NCI-H2227 treated with DMSO at 0.1 percent for 48 hours (cell line): ENCODE data around the gene KSR1.
A peak's percentile ranks its signal among the peaks of the same experiment; 100 is the strongest.
"Not testable (repeated sequence)": the region's sequence is repeated elsewhere in the genome, so short reads cannot be mapped to it uniquely, and the experiment has no call there.

Experiments used
- DNase-seq: peaks from one replicate; lab custom pipeline; 2025; lab: John Stamatoyannopoulos, UW

KSR1 gene

GRCh38 chr17:27494192-27495091 is 38.2 kb downstream of the KSR1 start:
- peak; percentile 41 for DNase-seq

DNA sequence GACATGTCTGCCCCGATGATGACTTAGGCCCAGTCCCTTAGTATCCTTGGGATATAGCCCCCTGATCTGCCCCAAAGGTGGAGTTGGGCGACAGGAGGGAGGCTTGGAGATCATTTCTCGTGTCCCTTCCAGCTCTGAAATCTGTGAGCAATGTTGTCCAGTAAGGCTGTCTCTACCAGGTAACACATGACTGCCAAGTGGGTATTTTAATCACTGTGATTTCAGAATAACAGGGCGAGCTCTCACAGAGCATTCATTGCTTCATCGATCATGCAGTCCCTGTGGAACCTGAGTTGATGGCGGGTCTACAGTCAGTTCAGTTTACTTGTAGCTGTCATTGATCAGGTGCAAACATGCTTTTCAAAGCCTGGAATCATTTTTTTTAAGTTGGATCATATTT is 39.2 kb downstream of the KSR1 start:
- DNase-seq: no peak

DNA sequence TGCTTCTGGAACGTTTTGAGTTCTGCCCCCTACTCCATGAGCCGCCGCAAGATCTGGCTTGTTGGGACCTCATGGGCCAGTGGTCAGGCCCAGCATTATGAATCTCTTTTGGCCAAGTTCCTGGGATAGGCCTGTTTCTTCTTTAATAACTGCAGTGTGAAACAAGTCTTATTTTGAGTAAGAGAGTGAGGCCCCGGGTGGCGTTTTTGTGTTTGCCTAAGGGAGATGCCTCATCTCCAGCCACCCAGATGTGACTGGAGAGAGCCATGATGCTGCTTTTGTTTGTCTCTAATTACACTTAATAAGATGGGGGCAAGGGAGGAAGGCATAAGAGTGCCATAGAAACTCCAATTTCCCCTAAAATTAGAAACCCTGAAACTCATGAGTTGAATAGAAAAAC is 39.8 kb downstream of the KSR1 start:
- no peak for DNase-seq

DNA sequence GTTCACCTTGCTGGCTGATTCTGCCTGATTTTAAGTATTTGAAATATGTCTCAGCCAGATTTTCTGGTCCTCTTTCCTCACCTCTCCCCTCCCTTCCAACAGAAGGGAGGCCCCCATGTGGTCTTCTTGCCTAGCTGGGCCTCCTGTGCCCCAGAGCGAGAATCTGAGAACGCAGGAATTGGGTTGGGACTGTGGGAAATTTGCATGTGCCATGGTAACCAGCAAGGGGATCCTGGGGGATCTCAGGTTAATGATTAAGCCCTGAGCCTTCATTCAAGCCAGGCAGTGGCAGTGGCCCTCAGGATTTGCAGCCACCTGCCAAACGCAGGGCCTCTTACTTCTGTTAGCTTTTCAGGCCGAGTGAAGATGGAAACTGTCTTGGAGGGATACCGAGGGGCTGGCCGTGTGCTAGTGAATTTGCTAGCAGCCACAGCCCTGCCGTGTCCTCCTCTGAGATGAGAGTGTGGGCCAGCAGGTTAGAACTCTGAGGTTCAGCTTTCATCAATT is 40.2 kb downstream of the KSR1 start:
- no peak for DNase-seq

DNA sequence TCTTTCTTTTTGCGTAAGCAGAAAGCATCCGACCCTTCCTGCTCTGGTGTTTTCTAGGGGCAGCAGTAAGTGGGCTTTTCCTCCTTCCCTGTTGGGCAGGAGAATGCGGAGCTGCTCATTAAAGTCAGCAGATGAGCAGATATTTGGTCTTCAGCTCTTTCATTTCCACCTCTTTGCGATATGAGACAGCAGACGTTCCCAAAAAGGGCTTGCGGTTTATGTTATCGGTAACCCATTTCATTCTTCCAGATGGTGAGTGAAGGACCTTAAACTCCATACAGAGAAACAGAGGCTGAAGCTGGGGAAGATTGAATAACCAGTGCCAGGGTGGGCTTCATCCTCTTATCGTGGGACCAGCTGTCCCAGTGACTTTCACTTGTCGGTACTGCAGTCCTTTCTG is 40.7 kb downstream of the KSR1 start:
- no peak for DNase-seq

DNA sequence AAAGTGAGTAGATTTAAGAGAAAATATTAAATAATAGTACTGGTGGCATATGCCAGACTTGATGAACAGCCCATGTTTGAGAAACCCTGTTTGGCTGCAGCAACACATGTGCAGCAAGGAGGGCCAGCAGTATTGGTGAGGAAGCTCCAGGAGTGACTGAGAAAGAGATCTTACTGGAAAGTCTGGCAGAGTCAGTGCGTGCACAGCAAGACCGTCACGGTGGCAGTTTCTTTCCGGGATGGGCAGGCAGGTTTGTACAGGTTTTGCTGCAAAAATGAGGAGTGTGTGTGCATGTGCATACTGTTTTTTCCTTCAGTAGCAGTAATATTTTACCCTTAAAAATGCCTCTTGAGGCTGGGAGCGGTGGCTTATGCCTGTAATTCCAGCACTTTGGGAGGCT is 41.4 kb downstream of the KSR1 start:
- no peak for DNase-seq

GRCh38 chr17:27498615-27499309 is 42.5 kb downstream of the KSR1 start:
- no peak for DNase-seq

GRCh38 chr17:27499451-27500265 is 43.4 kb downstream of the KSR1 start:
- no peak for DNase-seq

DNA sequence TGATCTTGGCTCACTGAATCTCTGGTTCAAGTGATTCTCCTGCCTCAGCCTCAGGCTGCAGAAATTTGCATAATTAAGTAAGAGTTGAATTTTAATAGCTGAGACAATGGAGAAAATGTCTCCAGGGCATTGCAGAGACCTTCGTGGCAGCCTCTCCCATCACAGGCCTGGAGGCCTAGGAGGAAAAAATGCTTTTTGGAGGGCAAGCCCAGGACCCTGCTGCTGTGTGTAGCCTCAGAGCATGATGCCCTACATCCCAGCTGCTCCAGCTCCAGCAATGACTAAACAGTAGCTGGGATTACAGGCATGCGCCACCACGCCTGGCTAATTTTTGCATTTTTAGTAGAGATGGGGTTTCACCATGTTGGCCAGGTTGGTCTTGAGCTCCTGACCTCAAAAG is 45.1 kb downstream of the KSR1 start:
- not testable (repeated sequence) for DNase-seq

GRCh38 chr17:27502526-27503324 is 46.5 kb downstream of the KSR1 start:
- DNase-seq: no peak

GRCh38 chr17:27503611-27504010 is 47.4 kb downstream of the KSR1 start:
- DNase-seq: no peak

DNA sequence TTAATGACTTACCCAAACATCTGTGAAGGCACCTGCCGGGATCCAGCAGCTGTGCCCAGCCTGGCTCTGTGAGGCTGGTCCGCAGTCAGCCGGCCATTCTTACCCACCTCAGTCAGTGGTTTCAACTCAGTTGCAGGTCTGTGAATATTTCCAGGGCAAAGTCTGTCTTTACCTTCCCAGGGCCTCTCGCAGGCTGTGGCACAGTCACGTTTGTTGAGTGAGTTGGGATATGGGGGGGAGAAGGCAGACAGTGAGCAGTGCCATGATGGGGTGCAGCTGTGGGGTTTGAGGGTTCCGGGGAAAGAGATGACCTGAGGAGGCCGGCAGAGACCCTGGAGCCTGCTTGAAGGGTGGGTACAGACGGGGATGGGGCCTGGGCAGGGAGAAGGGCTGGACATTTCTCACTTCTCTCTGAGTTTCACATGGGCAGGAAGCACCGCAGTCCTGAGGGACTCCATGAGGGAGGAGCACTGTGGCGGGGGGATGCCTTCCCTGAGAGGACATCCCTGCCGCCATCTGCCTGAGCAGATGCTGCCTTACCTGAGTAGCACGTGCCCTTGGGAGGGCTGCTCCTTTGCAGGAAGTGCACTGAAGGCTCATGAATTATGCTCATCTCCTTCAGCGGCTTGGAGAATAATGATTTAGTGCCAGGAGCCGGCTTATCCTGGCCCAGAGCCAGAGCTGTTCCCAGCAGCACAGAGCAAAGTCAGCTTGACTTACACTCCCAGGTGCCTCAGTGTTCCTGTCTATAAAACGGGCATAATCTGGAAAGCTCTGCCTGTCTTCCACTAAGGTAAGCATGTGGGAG is 48.1 kb downstream of the KSR1 start:
- no peak for DNase-seq

DNA sequence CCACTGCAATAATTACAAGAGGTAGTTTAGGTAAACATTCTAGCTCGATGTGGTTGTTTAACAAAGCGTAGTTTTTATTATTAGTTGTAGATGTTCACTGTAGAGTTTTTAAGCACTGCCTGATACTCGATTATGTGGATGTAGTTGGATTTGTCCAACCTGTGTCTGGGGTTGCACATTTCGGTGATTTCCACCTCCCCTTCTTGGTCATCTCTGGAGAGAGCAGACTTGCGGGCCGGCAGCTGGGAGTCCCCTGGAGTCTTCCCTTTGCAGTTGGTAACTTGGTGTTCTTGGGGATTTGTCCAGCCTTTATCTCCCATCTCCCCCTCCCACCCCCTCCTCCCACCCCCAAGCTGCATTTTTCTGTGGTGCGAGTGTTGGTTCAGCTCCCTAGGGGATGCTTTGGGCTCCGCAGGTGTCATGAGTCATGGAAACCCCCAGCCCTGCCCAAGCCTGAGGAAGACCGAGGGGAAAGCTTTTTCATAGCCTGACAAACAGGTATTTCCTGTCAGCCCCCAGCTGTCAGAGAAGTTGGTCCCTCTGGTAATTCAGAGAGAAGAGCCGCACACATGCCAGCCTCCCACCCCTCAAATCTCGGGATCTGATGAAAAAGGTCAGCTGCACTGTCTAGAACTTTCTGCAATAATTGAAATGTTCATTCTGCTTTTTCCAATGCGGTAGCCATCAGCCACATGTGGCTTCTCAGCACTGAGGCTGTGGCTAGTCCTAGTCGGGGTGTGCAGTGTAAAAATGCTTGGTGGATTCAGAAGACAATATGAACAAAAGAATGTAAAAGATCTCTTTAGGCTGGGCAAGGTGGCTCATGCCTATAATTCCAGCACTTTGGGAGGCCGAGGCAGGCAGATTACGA is 50.3 kb downstream of the KSR1 start:
- DNase-seq: no peak

DNA sequence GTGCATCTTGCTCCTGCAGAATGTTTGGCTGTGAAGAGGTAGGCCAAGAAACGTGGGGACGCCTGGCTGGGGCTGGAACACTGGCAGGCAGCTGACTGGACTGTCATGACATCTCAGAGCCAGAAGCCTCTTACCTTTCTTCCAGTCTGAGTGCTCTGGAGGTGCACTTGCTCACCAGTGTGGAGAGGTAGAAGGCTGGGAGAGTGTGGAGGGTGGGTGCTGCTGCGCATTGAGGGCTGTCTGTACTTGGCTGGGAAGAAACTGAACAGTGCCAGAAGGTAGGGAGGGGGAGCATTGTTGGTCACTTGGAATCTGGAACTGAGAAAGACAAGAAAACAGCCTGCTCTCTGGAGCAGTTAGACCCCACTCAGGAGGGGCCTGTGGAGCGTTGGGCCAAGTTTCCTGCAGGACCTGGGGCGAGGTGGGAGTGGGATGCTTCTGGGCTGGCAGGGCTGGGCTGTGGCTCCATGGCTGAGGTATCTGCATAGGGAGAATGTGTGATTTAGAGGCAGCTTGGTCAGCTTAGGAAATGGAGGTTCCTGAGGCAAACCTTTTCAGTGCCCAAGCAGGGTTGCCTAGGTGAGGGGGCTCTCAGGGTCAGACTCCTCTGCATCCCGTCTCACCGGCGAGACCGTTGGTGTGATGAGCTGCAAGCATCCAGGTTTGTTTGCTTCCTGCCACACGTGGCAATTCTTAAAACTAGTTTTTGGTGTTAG is 55.1 kb downstream of the KSR1 start:
- no peak for DNase-seq

- DNase-seq: no peak
Observed at GRCh38 chr17:27512031-27512430, 55.8 kb downstream of the KSR1 start.

DNA sequence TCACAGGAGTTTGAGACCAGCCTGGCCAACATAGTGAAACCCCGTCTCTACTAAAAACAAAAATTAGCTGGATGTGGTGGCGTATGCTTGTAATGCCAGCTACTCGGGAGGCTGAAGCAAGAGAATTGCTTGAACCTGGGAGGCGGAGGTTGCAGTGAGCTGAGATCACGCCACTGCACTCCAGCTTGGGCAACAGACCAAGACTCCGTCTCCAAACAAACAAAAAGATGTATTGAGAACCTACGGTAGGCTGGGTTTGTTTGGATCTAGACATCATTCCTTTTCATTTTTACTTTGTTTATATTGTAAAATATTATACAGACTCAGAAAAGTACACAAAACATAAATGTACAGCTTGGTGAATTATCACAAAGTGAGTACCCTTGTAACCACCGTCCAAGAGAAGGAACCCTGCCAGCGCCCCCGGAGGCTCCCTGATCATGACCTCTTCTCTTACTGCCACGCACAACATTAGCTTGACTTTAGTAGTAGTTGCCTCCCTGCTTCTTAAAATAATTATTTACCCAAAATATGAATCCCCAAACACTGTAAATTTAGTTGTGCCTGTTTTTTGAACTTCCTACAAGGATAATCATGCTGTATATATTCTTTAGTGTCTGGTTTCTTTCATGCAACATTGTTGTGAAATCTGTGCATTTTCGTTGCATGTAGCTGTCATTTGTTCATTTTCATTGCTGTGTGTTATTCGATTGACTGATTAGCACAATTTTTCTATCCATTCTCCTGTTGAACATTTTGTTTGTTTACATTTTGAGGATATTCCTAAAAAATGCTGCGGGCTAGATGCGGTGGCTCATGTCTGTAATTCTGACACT is 56.5 kb downstream of the KSR1 start:
- DNase-seq: no peak

- DNase-seq: no peak
Observed at GRCh38 chr17:27513849-27514248, 57.6 kb downstream of the KSR1 start.
